Neural progenitor cell (in vitro differentiated cells): ENCODE data around the gene SPTLC3.

Source experiments
- CTCF ChIP-seq: fragments of 200-600 bp; sonication (generic); IDR thresholded peaks from 2 replicates; pipeline ENCODE4 v1.5.1; 2017; ENCODE audit warnings: antibody characterized with exemption, mild to moderate bottlenecking
- EZH2 ChIP-seq: fragments of 200-600 bp; sonication (generic); IDR thresholded peaks from 2 replicates; pipeline ENCODE4 v1.6.1; 2017; ENCODE audit warnings: antibody characterized with exemption, mild to moderate bottlenecking, moderate library complexity

GRCh38 chr20:13094976-13095375, 86.2 kb downstream of the SPTLC3 start:
- no peak for TF ChIP-seq CTCF
- no peak for TF ChIP-seq EZH2
